ENCODE data around the gene CTNND2.

The CTNND2 gene, protein sequence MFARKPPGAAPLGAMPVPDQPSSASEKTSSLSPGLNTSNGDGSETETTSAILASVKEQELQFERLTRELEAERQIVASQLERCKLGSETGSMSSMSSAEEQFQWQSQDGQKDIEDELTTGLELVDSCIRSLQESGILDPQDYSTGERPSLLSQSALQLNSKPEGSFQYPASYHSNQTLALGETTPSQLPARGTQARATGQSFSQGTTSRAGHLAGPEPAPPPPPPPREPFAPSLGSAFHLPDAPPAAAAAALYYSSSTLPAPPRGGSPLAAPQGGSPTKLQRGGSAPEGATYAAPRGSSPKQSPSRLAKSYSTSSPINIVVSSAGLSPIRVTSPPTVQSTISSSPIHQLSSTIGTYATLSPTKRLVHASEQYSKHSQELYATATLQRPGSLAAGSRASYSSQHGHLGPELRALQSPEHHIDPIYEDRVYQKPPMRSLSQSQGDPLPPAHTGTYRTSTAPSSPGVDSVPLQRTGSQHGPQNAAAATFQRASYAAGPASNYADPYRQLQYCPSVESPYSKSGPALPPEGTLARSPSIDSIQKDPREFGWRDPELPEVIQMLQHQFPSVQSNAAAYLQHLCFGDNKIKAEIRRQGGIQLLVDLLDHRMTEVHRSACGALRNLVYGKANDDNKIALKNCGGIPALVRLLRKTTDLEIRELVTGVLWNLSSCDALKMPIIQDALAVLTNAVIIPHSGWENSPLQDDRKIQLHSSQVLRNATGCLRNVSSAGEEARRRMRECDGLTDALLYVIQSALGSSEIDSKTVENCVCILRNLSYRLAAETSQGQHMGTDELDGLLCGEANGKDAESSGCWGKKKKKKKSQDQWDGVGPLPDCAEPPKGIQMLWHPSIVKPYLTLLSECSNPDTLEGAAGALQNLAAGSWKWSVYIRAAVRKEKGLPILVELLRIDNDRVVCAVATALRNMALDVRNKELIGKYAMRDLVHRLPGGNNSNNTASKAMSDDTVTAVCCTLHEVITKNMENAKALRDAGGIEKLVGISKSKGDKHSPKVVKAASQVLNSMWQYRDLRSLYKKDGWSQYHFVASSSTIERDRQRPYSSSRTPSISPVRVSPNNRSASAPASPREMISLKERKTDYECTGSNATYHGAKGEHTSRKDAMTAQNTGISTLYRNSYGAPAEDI (N-terminal part only)

DNA sequence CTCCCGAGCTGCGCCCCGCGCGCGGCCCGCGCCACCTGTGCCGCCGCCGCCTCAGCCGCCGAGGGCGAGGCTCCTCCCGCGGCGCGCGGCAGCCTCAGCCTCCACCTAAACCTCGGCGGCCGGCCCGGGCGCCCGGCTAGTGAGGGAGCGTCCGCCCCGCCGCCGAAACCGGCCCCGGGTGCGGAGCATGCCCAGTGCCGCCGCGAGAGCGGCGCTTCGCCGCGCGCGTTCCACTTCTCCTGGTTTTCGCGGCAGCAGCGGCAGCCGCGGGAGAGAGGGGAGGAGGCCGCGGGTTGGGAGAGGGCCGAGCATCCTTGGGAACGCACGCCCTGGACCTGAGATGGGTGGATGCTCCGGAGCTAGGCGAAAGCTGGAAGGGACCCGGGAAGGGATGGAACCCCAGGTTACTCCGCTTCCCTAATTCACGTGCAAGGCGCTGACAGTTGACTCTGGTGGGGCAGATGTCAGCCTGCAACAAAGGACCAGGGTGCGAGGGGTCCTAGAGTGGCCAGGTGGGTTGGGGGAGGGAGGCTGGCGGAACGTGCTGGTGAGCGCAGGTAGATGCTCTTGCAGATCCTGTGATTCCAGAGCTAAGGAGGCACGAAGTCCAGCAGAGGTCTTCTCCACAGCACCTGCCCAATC, at the start of gene CTNND2:
CTNND2 (minus strand) TSS at position 182 of the 642 bp plus-strand sequence. CDS start 593 bp downstream, outside the sequence.
- peak in 56 of 58 donors; percentile 22 to 86 (median 64) for DNase-seq

DNA sequence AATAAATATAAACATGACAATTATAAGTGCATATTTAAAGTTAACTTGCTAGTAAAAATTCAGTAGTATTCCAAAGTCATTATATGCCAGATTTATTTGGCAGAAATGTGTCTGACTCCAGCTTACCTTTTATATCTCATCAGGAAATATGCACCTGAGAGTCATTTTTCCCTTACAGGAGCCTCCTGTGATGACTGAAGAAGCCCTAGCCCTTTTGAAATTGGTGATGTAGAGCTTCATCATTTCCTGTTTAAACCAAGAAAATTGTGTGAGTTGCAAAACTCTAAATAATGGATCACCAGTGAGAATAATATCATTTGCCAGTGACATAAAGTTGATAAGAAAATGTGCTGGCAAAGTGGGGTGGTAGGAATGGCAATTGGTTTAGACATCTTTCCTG, 42.1 kb upstream of the CTNND2 start:
- no peak for DNase-seq

DNA sequence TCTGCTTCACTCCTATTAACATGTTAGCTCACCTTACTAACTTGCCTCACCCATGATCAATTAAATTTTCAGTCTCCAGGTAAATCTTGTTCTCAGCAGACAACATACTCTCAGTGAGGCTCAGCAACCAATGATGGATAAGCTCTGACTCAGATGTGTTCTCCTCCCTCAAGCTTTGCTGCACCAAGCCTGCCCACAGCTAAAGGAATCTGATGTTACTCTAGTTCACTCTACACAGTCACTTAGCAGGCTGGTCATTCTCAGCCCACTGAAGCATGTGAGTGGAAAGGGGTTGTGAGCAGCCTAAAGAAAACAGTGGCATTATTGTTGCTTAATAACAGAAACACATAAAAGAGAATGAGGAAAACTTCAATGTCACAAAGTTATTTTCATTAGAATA, 37.3 kb upstream of the CTNND2 start:
- DNase-seq: no peak

DNA sequence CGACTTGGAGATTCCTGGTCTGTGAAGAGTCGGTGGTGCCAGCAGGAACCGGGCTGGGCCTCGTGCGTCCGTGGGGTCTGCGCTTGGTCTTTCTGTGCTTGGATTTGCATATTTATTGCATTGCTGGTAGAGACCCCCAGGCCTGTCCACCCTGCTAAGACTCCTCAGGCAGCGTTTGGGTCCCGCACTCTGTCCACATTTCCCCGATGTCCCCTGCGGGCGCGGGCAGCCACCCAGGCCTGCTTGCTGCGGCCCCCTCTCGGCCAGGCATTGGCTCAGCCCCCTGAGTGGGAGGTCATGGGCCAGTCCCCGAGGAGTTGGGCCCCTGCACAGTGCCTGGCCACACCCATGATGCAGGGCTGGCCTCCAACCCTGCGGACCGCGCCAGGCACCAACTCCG, 27.4 kb upstream of the CTNND2 start:
- no peak for DNase-seq

DNA sequence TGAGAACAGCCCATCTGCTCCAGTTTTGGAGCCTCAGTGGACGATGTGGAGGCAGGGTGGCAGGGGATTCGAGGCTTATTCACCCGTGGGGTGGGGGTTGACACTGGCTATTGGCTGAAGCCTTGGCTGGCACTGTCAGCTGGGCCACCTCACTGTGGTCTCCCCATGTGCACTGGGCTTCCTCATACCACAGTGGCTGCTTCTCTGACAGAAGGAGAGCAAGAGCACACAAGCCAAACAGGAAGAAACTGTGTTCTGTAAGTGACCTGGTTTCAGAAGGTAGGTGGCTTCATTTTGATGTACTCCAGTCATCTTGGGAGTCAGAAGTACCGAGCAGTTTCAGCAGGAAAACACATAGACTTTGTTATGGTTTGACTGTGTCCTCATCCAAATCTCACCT, 24.7 kb upstream of the CTNND2 start:
- DNase-seq: no peak

DNA sequence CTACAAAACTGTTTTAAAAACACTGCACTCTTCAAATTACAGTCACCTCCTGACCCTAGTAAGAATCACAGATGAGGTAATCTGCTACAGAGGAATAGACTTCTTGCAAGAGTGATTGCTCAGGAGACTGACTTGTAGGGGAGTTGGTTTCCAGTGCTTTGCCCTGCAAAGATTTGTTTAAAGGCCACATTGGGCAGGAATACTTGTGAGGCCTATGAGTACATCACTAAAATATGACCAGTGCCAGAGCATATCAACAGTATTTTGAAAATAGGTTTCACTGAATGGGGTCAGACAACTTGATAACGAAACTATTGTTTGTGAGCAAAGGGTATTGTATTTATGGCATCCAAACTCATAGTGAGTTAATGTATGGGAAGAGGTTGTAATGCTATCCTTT, 21.5 kb upstream of the CTNND2 start:
- no peak for DNase-seq

DNA sequence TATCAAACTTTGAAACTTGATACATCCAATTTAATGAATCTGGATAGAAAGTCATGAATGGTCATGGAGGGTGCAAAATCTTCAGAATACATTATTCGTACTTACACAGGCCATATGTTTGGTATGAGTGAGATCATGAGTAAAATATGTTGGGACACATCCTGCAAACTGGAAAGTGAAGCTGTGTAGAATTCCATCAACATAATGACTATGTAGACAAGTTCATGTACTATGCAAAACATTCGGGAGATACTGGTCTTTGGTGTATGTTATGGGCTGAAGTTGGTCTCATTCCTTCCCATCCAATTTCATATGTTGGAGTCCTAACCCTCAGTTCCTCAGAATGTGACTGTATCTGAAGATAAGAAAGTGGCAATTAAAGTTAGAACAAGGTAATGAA, 18.1 kb upstream of the CTNND2 start:
- DNase-seq: no peak

DNA sequence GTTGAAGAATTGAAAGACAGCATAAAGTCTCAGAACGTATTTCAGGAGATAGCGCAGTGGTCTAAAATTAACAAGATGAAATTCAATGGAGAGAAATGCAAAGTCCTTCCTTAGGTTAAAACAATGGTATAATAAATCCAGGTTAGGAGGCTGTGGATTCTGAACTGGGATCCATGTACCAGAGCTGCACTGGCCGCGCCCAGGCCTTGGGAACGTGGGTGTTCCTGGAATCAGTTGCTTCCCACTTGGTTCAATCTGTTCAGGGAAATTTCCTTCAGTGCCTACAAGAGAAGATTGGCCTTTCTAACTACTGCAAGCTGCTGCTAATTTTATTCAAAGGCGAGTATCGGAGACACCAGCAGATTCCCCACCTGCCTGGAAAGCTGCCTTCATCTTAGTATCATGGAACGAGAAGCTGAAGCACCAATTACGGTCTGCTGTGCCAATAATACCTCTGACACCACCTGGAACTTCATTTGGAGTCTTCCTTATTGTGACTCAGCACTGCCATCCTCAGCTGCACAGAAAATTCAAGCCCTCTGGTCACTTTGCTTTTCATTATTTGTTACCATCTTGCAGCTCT, 14.3 kb upstream of the CTNND2 start:
- DNase-seq: peak in 3 of 58 donors; percentile 2 to 47 (median 34)

DNA sequence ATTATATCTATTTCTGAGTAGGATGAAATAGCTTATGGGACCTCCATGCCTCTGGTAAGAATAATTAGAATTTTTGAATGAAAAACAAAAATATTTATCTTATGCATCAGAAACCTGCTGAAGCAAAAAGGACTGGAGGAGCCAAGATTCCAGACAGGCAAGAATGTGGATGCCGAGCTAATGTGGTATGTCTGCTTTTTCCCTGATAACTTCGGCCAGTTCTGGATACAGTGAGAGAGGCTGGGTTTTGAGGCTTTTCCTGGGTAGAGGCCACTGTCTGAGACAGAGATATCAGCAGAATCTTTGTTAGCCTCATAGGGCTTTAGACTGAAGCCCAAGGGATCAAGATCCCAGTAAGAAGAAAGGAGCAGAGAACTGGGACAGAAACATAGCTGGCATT, 5.2 kb upstream of the CTNND2 start:
- no peak for DNase-seq

DNA sequence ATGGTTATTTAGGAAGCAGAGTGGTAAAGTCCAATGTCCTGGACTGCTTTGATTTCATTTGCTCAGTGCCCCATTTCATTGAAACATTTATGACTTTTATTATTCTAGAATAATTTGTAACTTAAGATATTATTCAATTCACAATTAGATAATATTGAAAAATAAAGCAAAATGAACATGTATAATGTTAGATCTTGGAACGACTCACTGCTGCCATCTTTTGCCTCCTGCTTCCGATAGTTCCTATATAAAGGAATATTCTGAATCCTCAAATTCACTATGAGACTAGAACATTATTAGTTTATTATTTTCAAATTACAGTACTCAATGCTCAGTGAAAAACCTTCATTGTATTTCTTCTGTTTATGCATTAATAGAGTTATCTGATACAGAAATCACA, 2.3 kb upstream of the CTNND2 start:
- no peak for DNase-seq

DNA sequence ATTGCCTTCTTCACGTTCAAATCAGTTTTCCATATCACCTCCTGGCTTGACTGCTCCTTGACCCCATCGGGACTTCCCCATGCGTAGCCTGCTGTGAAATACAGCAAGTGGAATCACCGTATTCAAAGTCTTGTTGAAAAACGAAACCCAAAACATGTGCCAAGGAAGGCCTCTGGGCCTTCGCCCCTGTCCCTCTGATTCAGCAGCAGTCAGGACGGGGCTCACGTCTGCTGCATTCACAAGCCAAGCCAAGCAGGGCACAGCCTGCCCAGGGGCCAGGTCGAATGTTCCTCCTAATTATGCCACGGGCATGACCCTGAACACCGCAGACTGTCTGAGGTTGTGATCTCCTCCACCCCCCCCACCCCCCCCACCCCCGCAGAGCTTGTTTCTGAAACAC, 960 bp upstream of the CTNND2 start:
- no peak for DNase-seq

DNA sequence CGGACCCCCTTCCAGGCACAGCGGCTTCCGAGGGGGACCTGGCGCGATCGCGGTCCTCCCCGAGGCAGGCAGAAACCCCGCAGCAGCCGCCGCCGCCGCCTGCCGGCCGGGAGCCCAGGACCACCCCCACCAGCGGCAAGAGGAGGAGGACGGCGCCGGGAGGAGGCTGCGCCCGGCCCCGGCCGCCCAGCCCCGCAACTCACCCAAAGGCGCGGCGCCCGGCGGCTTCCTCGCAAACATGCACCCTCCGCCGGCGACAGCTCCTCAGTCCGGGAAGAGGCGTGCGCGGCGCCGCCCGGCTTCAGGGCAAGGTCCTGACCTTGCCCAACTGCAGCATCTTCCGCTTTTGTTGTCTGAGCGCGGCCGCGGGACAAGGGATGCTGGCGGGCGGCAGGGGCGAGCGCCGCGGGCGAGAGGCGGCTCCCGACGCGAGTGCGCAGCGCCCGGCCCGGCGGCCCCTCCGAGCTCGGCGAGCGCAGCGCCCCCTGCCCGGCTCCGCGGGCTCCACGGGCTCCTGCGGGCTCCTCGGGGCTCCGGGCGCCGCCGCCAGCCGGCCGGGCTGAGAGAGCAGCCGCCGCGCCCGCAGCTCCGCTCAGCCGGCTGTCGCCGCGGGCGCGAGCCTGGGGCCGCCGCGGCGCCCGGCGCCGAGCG, 507 bp downstream of the CTNND2 start:
- peak in 19 of 58 donors; percentile 13 to 76 (median 57) for DNase-seq

DNA sequence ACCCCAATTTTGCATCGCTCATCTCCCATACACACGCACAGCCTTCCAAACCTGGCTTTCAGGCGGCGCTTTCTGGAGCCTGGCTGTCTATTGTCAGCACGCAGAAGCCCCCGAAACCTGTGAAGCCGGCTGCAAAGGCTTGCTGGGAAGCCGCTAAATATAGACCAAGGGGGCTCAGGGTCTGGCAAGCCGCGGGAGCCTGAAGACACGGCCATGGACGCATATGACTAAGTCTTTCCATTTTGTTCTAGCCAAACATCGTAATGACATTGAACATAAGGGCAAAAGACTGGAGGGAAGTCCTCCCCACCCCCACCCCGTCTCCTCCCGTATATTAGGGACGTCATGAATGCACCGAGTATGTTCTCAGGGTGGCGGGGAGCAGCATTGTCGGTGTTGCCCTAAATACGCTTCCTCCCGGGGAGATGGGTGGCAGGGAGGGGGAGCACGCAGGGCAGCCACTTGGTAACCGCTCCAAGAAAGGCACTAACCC, 1.1 kb downstream of the CTNND2 start:
- peak in 20 of 58 donors; percentile 14 to 76 (median 56) for DNase-seq

DNA sequence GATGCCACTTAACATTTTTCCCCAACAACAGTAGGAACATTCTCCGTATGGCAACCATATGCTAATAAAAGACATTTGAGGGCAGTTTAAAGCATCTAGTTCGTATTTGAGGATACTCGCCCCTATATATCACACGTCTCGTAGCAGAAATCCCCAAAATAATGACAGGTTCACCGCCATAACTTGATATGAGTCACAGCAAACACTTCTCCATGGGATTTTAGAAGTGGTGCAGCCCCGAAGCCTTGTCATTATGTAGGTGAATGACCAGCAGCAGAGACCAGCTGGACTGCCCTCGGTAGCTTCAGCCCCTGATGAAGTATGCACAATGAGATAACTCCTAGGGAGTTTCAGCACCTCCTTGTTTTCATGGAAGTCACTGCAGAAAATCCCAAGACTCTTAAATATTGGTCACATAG, 2.0 kb downstream of the CTNND2 start:
- peak in 1 of 58 donors; percentile 28 for DNase-seq

DNA sequence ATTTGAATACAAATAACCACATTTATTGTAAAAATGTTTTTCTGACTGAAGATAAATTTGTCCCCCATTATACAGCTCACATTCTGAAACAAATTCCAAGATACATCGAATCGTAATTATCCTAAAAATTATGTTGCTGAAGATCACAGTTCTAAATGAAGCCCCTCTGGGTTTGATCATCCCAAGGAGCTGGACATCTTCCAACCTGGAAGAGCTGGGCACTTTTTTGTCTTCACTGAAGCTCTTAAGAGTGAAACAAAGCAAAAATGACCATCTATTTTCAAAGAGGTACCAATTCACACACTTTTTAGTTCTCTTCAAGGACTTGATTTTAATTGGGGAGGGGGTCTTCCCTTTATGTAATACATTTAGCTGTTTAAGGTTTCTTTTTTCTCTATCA, 5.5 kb downstream of the CTNND2 start:
- no peak for DNase-seq

DNA sequence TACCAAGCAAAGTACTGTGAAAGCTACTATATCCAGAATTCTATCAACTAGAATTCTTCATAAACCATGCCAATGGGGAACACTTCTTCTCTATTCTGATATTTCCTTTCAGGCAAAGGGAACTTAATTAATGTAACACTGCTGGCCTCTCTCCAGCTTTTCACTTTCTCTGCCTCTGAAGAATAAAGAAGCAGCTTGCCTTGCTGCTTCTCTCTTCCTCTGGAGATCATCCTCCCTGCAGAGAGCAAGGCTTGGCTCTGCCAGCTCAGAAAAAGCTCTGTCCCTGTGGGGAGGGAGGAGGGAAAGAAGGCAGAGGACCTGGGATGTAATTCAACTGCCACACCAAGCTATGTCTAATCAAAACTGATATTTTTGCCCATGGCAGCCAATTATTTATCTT, 6.5 kb downstream of the CTNND2 start:
- peak in 1 of 58 donors; percentile 5 for DNase-seq

DNA sequence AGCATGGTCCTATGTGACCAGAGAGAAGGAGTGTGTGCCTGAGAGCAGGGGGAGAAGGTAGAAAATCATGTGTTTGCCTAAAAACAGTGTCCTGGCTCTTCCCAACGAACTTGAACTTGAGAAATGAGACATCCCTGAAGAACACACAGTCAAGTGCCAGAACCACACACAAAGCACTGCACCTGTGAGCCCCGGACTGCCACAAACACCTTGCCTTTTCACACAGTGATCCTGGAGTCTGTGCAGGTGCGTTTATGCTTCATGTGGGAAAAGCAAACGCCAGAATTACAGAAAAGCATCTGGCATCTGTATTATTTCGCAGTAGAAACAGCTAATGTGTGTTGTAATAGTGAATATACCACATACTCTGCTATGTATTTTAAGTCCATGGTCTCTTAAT, 9.3 kb downstream of the CTNND2 start:
- DNase-seq: no peak

DNA sequence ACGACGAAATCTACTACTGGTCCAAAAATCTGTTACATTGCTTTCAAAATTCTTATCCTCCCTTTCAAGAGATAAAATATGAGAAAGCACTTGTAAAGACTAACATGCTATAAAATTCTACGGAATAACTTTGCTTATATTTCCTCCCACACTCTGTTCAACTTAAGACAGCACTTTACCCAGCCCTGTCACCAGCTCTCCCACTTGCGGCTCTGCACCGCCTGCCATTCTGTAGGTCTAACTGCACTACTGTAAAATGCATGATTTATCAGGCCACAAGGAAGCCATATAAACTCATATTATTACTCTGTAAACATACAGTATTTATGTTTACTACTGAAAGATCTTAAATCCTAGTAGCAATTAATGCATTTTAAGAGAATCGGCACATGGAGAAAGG, 11.4 kb downstream of the CTNND2 start:
- DNase-seq: peak in 3 of 58 donors; percentile 25 to 34 (median 30)

DNA sequence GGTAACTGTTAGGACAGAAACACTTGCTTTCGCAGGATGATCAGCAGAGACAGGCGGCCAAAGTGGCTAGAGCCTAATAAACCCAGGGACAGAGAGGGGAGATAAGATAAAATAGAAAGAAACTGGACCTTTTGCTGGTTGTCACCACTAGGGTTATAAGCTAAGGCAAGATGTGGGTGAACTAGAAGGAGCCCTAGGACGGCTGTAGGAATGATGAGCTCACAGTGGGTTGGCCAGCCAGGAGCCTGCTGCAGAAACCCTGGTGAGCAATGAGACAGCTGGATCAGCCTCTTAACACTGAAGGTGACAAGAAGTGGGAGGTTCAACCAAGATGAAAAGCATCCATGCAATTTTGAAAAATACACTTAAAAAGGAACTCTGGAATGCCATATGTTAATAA, 13.5 kb downstream of the CTNND2 start:
- DNase-seq: peak in 2 of 58 donors; percentile 19 to 24

DNA sequence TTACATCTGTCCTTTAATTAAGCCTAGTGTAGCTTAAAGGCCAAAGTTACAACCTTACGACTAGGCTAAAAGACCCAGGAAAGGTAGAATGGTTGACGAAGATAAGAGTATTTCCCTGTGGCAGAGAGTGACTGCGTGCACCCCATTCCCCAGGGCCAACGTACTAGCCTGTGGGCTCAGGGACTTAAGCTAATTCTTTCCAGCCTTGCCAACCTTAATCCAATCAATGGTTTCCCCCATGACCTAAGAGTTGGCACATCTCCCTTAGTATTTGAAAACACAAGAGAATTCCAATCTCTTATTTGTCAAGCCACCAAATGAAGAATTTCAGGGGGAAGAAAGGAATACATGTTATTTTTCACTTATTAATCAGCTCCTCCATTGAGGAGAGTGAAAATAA, 16.0 kb downstream of the CTNND2 start:
- DNase-seq: no peak
